OCI-LY7 (cell line): Measurements from ENCODE around the gene ST8SIA4.

Source experiments
- CTCF ChIP-seq: fragments of 200-600 bp; sonication (generic); conservative IDR thresholded peaks from 2 replicates; pipeline ENCODE4 v1.5.1; 2014; ENCODE audit warnings: mild to moderate bottlenecking, antibody characterized with exemption, low read length, moderate library complexity, mixed read lengths
- EZH2phosphoT487 ChIP-seq: fragments of 200-600 bp; sonication (generic); IDR thresholded peaks from 2 replicates; pipeline ENCODE4 v1.6.1; 2018; ENCODE audit warnings: low read depth, borderline replicate concordance, mild to moderate bottlenecking, mixed run types, antibody characterized with exemption, low read length, moderate library complexity, mixed read lengths

- TF ChIP-seq CTCF (no peak), EZH2phosphoT487 (no peak)
Observed at GRCh38 chr5:100818340-100818739, 84.7 kb downstream of the ST8SIA4 start.
